ENCODE data around the gene NEIL1.

DNA sequence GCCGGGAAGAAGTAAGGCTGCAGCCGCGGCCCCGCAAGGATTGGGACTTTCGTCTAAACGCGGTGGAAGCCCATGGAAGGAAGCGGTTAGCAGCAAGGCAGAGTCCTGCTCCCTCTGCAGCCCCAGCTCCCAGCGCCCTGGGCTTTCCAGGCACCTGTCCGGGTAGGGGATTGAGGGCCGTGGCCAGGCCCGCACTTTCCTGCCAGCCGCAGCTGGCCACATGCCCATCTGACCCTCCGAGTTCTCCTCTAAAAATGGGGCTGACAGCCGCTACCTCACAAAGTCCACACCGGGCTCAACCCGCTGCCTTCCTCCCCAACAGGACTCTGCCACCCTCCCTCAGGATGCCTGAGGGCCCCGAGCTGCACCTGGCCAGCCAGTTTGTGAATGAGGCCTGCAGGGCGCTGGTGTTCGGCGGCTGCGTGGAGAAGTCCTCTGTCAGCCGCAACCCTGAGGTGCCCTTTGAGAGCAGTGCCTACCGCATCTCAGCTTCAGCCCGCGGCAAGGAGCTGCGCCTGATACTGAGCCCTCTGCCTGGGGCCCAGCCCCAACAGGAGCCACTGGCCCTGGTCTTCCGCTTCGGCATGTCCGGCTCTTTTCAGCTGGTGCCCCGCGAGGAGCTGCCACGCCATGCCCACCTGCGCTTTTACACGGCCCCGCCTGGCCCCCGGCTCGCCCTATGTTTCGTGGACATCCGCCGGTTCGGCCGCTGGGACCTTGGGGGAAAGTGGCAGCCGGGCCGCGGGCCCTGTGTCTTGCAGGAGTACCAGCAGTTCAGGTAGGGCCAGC, 1.9 kb downstream of the NEIL1 start:
- TF ChIP-seq, protein P1, sequence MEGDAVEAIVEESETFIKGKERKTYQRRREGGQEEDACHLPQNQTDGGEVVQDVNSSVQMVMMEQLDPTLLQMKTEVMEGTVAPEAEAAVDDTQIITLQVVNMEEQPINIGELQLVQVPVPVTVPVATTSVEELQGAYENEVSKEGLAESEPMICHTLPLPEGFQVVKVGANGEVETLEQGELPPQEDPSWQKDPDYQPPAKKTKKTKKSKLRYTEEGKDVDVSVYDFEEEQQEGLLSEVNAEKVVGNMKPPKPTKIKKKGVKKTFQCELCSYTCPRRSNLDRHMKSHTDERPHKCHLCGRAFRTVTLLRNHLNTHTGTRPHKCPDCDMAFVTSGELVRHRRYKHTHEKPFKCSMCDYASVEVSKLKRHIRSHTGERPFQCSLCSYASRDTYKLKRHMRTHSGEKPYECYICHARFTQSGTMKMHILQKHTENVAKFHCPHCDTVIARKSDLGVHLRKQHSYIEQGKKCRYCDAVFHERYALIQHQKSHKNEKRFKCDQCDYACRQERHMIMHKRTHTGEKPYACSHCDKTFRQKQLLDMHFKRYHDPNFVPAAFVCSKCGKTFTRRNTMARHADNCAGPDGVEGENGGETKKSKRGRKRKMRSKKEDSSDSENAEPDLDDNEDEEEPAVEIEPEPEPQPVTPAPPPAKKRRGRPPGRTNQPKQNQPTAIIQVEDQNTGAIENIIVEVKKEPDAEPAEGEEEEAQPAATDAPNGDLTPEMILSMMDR (conservative IDR thresholded peaks at IDR 0.05; ENCODE audit: low read length) = no peak
- TF ChIP-seq EZH2phosphoT487 (IDR thresholded peaks at IDR 0.05; ENCODE audit: borderline replicate concordance, low read depth, low read length) = no peak
